GM18870 (cell line): ENCODE data around the gene HLA-DPB1.
"Not testable (repeated sequence)": the region's sequence is repeated elsewhere in the genome, so short reads cannot be mapped to it uniquely, and the experiment has no call there.

Experiments used
- ATAC-seq: cut with Tn5 transposase; IDR thresholded peaks from one replicate; pipeline ENCODE4 v1.9.1; 2021; ENCODE audit warnings: moderate library complexity; ENCODE audit not compliant: unreplicated experiment

Gene HLA-DPB1

GRCh38 chr6:33075568-33076405 is at the start of gene HLA-DPB1:
HLA-DPB1 (plus strand) TSS chr6:33075990; CDS start chr6:33076042, 52 bp downstream.
- ATAC-seq = peak; percentile 75

- ATAC-seq = no peak
These were observed 47.5 kb upstream of the HLA-DPB1 start for GRCh38 chr6:33028220-33028849.

- peak; percentile 72 for ATAC-seq
These were observed 46.2 kb upstream of the HLA-DPB1 start for GRCh38 chr6:33029328-33030184.

- ATAC-seq = no peak
These were observed 45.5 kb upstream of the HLA-DPB1 start for GRCh38 chr6:33030245-33030644.

GRCh38 chr6:33034554-33034953 is 41.2 kb upstream of the HLA-DPB1 start:
- no peak for ATAC-seq

- no peak for ATAC-seq
These were observed 39.3 kb upstream of the HLA-DPB1 start for GRCh38 chr6:33036535-33036934.

- ATAC-seq = no peak
These were observed 35.6 kb upstream of the HLA-DPB1 start for GRCh38 chr6:33040157-33040556.

GRCh38 chr6:33049323-33050013 is 26.3 kb upstream of the HLA-DPB1 start:
- no peak for ATAC-seq

- no peak for ATAC-seq
These were observed 25.6 kb upstream of the HLA-DPB1 start for GRCh38 chr6:33050014-33050810.

- ATAC-seq = no peak
These were observed 23.2 kb upstream of the HLA-DPB1 start for GRCh38 chr6:33052627-33053026.

- ATAC-seq = no peak
These were observed 22.6 kb upstream of the HLA-DPB1 start for GRCh38 chr6:33053230-33053629.

- ATAC-seq = no peak
These were observed 18.3 kb upstream of the HLA-DPB1 start for GRCh38 chr6:33057222-33058150.

- no peak for ATAC-seq
These were observed 13.8 kb upstream of the HLA-DPB1 start for GRCh38 chr6:33061987-33062386.

- ATAC-seq = not testable (repeated sequence)
These were observed 12.4 kb upstream of the HLA-DPB1 start for GRCh38 chr6:33063435-33063834.

GRCh38 chr6:33064723-33065122 is 11.1 kb upstream of the HLA-DPB1 start:
- ATAC-seq = no peak

GRCh38 chr6:33065312-33065711 is 10.5 kb upstream of the HLA-DPB1 start:
- no peak for ATAC-seq

GRCh38 chr6:33066917-33067521 is 8.8 kb upstream of the HLA-DPB1 start:
- no peak for ATAC-seq

GRCh38 chr6:33069021-33069738 is 6.6 kb upstream of the HLA-DPB1 start:
- ATAC-seq = no peak
